HL-60 (cell line): Measurements from ENCODE around the gene C4B.
"Not testable (repeated sequence)": the region's sequence is repeated elsewhere in the genome, so short reads cannot be mapped to it uniquely, and the experiment has no call there.

Experiments
- DNase-seq, 2 experiments: peaks; one replicate each; pipeline ENCODE4 v3.0.0-alpha.2; 2010 to 2020; ENCODE audit warnings: low read depth in 1 of 2, low spot score in 1 of 2
- H3K27ac ChIP-seq: fragments of 250-450 bp; sonication (Bioruptor Pico); replicated peaks from 2 replicates; pipeline ENCODE4 v1.5.1; 2020; ENCODE audit warnings: mild to moderate bottlenecking, moderate library complexity
- H3K27me3 ChIP-seq: fragments of 250-450 bp; sonication (Bioruptor Pico); 2 replicates; pipeline ENCODE4 v1.5.1; 2021; ENCODE audit warnings: mild to moderate bottlenecking, moderate library complexity; ENCODE audit not compliant: insufficient read depth, poor library complexity, severe bottlenecking
- H3K4me3 ChIP-seq: replicated peaks from 2 replicates; pipeline ENCODE4 v1.5.1; 2011; ENCODE audit warnings: mild to moderate bottlenecking, control low read depth, low read length; ENCODE audit not compliant: insufficient read depth
- GABPA ChIP-seq: IDR thresholded peaks from 2 replicates; pipeline ENCODE4 v1.6.1; 2012; ENCODE audit warnings: low read depth
- POLR2AphosphoS5 ChIP-seq: IDR thresholded peaks from 2 replicates; pipeline ENCODE4 v1.6.1; 2012; ENCODE audit warnings: low read depth
- SPI1 ChIP-seq: IDR thresholded peaks from 2 replicates; pipeline ENCODE4 v1.6.1; 2012; ENCODE audit warnings: low read depth, mild to moderate bottlenecking, borderline replicate concordance
- TF ChIP-seq, protein P1 (sequence below): IDR thresholded peaks from 2 replicates; pipeline ENCODE4 v1.6.1; 2012; ENCODE audit warnings: low read depth; ENCODE audit not compliant: insufficient replicate concordance
- TF ChIP-seq, protein P2 (sequence below): IDR thresholded peaks from one replicate; pipeline ENCODE4 v1.5.1; 2011; ENCODE audit warnings: low read length, control low read depth, inconsistent platforms; ENCODE audit not compliant: insufficient read depth

The C4B gene

DNA sequence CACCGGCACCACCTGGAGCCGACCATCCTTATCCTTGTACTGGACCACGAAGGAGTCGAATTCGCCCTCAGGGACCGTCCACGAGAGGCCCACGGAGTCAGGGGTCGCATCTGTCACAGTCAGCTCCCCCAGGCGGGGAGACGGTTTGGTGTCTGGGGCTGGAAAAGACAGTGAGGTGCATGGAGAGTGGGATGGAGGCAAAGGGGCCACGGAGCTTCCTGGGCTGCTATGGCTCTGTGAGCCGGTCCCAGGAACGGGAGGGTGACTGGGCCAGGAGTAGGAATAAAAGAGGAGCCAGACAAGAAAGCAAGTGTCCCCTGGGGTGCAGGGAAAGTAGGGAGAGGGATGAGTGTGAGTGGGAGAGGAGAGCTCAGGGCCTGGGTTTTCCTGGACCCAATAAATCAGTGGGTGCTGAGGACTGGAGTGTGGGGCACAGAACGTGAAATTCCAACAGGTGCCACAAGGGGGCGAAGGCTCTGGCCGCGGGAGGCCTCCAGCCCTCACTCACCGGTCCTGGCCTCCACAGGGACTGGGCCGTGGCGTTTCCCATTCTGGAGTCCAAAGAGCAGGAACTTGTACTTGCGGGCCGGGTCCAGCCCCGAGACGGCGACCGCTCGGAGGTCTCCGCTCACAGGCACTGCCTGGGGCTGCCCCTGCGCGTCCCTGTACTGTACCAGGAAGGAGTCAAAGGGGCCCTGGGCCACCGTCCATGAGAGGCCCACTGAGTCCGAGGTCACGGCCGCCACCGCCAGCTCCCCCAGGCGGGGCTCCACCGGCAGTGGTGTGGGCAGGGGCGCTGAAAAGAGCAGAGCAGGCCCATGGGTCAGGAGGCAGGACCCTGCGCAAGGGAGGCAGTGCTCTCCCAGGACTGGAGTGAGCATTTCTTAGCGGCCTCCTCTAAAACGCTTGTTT, 33.5 kb downstream of the C4B start:
- peaks cover 3% of the 10 kb centered on the region for H3K27me3 ChIP-seq
- TF ChIP-seq, protein P1, sequence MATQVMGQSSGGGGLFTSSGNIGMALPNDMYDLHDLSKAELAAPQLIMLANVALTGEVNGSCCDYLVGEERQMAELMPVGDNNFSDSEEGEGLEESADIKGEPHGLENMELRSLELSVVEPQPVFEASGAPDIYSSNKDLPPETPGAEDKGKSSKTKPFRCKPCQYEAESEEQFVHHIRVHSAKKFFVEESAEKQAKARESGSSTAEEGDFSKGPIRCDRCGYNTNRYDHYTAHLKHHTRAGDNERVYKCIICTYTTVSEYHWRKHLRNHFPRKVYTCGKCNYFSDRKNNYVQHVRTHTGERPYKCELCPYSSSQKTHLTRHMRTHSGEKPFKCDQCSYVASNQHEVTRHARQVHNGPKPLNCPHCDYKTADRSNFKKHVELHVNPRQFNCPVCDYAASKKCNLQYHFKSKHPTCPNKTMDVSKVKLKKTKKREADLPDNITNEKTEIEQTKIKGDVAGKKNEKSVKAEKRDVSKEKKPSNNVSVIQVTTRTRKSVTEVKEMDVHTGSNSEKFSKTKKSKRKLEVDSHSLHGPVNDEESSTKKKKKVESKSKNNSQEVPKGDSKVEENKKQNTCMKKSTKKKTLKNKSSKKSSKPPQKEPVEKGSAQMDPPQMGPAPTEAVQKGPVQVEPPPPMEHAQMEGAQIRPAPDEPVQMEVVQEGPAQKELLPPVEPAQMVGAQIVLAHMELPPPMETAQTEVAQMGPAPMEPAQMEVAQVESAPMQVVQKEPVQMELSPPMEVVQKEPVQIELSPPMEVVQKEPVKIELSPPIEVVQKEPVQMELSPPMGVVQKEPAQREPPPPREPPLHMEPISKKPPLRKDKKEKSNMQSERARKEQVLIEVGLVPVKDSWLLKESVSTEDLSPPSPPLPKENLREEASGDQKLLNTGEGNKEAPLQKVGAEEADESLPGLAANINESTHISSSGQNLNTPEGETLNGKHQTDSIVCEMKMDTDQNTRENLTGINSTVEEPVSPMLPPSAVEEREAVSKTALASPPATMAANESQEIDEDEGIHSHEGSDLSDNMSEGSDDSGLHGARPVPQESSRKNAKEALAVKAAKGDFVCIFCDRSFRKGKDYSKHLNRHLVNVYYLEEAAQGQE: no peak
- TF ChIP-seq, protein P2, sequence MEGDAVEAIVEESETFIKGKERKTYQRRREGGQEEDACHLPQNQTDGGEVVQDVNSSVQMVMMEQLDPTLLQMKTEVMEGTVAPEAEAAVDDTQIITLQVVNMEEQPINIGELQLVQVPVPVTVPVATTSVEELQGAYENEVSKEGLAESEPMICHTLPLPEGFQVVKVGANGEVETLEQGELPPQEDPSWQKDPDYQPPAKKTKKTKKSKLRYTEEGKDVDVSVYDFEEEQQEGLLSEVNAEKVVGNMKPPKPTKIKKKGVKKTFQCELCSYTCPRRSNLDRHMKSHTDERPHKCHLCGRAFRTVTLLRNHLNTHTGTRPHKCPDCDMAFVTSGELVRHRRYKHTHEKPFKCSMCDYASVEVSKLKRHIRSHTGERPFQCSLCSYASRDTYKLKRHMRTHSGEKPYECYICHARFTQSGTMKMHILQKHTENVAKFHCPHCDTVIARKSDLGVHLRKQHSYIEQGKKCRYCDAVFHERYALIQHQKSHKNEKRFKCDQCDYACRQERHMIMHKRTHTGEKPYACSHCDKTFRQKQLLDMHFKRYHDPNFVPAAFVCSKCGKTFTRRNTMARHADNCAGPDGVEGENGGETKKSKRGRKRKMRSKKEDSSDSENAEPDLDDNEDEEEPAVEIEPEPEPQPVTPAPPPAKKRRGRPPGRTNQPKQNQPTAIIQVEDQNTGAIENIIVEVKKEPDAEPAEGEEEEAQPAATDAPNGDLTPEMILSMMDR: peak; percentile 76
- H3K27ac ChIP-seq: no peak overlapping the region
- no peak overlapping the region for H3K4me3 ChIP-seq
- DNase-seq: peak; percentile 23 to 52

DNA sequence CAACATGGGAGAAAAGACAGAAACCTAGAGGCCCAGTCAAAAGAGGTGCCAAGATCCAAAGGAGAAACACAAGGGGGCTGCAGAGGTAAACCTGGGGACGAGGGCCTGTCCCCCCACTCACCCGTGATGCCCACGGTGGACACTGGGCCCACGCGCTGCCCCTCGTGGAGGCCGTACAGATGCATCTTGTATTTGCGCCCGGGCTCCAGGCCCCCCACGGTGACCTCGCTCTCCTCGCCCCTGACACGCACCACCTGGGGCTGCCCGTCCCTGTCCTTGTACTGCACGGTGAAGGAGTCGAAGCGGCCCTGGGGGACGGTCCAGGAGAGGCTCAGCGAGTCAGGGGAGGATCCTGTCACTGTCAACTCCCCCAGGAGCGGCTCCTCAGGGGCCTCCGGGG, 34.6 kb downstream of the C4B start:
- H3K27me3 ChIP-seq, DNase-seq, H3K27ac ChIP-seq, H3K4me3 ChIP-seq: not testable (repeated sequence)

DNA sequence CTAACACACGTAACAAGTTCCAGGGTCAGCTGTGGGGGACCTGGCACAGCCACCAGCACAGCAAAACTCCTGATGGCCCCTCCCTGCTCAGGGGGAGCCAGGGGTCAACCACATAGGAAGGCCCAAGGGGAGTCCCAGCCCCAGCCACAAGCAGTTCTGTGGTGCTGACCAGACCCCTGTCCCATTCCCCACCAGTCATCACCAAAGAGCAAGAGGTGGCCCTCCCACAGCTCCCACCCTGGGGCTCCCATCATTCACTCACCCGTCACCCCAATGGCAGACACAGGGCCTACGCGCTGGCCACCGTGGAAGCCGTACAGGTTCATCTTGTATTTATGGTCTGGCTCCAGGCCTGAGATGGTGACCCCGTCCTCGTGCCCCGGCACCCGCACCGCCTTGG, 35.1 kb downstream of the C4B start:
- not testable (repeated sequence) for H3K27me3 ChIP-seq, DNase-seq, H3K4me3 ChIP-seq, H3K27ac ChIP-seq

GRCh38 chr6:32050562-32050961, 36.0 kb downstream of the C4B start:
- Histone ChIP-seq H3K4me3 (no peak overlapping the region), H3K27ac (no peak overlapping the region), H3K27me3 (peaks cover 3% of the 10 kb centered on the region)
- no peak for DNase-seq
- no peak for TF ChIP-seq SPI1
- TF ChIP-seq, protein P2: no peak
- TF ChIP-seq, protein P1: no peak
- no peak for TF ChIP-seq GABPA
- TF ChIP-seq POLR2AphosphoS5: no peak

- DNase-seq, H3K27me3 ChIP-seq, H3K27ac ChIP-seq, H3K4me3 ChIP-seq: not testable (repeated sequence)
Measured at GRCh38 chr6:32052626-32053025, 38.0 kb downstream of the C4B start.

DNA sequence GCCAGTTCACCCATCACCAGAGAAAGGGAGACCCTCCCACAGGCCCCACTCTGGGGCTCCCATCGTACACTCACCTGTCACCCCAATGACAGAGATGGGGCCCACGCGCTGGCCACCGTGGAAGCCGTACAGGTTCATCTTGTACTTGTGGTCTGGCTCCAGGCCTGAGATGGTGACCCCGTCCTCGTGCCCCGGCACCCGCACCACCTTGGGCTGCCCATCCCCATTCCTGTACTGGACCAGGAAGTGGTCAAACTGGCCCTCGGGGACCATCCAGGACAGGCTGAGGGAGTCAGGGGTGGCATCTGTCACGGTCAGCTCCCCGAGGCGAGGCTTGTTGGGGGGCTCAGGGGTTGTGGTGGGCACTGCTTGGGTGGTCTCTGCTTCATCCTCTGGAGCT, 38.7 kb downstream of the C4B start:
- not testable (repeated sequence) for H3K4me3 ChIP-seq, H3K27me3 ChIP-seq, H3K27ac ChIP-seq, DNase-seq

- DNase-seq, H3K4me3 ChIP-seq, H3K27me3 ChIP-seq: not testable (repeated sequence)
Measured at GRCh38 chr6:32055756-32056155, 41.2 kb downstream of the C4B start.

More at GRCh38 chr6:32055756-32056155, 41.2 kb downstream of the C4B start:
- not testable (repeated sequence) for H3K27ac ChIP-seq
